ENCODE results near the gene CYSRT1.
A peak's percentile ranks its signal among the peaks of the same experiment; 100 is the strongest.

Gene CYSRT1

GRCh38 chr9:137227054-137227852 is 2.3 kb downstream of the CYSRT1 start, which contains the start of gene RNF224:
Gene RNF224, plus strand, starts transcription at chr9:137227502. Its CDS starts 834 bp downstream, at chr9:137228336.
- DNase-seq = peak; percentile 70 to 85 (median 79)

GRCh38 chr9:137227853-137228505 is 3.0 kb downstream of the CYSRT1 start:
- no peak for DNase-seq

DNA sequence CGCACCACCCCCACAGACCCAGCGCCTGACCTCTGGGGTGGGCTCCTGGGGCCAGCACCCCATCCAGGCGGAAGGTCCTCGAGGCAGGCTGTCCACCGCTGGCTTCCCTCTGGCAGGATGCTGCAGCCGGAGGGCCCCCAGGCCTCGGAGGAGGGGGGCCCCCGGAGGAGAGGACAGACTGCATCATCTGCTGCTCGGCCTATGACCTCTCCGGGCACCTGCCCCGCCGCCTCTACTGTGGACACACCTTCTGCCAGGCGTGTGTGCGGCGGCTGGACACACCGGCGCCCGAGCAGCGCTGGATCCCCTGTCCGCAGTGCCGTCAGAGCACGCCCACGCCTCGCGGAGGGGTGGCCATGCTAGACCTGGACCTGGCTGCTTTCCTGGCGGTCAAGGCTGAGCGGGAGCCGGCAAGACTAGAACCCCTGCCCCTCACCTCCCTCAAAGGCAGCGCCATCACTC is 3.6 kb downstream of the CYSRT1 start:
- DNase-seq = no peak

GRCh38 chr9:137228968-137229896 is 4.3 kb downstream of the CYSRT1 start:
- DNase-seq = no peak

DNA sequence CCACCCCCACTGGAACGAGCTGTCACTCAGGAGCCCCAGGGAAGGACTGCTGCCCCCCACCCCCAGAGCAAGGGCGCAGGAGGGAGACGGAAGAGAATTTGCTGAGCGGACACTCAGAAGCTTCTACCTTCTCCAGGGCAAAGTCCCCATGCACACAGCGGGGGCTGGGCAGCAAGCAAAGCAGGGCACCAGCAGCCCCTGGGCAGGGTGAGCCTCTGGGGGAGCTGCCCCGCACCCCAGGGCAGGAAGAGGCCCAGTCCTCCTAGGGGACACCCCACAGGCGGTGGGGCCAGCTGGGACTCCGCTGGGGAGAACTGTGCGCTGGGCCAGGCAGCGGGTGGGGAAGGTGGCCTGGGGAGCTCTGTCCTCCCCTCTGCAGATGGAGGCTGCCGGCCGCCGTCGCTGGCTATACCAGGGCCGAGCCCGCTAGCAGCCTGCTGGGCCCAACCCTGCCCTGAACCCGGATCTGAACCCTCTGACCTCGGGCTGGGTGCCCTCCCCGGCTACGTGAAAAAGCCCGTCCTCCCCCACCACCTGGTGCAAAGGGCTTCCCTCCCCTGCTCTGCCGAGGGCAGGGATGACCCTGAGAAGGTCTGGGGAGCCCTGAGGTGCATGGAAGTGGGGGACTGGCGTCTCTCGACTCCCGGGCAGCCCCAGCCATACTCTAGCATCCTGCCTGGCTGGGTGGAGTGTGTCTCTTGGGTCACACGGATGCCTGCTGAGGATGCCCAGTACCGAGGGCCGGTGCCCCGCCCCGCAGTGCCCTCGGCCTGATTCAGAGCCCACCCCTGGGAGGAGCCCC is 5.1 kb downstream of the CYSRT1 start:
- DNase-seq = no peak

- no peak for DNase-seq
These were observed 5.9 kb downstream of the CYSRT1 start, which contains the start of gene SLC34A3 for GRCh38 chr9:137230705-137231371. Gene SLC34A3, plus strand, starts transcription at chr9:137230901. Its CDS starts 802 bp downstream, at chr9:137231703.

DNA sequence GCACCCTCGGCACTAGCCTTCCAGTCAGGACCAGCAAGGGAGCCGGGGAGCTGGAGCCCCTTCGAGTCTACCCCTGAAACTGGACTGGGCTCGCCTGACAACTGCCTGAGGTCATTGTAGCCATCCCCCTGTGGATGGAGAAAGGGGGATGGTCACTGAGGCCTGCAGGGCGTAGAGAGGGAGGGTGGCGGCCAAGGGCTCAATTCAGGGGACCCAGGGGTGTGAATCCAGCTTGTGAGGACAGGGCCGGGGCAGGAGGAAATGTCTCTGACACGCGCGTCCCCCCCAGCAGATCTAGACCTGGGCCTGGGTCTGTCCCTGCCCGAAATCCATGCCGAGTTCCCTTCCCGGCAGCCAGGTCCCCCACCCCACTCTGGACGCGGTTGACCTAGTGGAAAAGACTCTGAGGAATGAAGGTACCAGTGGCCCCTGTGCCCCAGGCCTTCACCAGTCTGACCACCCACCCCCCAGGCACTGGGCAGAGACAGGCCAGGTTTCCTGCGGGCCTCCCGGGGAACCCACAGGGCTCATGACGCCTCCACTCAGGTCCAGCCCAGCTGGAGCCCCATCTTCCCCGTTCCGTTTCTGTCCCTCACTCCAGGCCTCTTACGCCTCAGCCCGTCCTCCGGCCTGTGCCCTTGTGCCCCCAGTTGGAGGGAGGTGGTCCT is 6.5 kb downstream of the CYSRT1 start:
- no peak for DNase-seq

- no peak for DNase-seq
These were observed 7.1 kb downstream of the CYSRT1 start for GRCh38 chr9:137232101-137232500.

DNA sequence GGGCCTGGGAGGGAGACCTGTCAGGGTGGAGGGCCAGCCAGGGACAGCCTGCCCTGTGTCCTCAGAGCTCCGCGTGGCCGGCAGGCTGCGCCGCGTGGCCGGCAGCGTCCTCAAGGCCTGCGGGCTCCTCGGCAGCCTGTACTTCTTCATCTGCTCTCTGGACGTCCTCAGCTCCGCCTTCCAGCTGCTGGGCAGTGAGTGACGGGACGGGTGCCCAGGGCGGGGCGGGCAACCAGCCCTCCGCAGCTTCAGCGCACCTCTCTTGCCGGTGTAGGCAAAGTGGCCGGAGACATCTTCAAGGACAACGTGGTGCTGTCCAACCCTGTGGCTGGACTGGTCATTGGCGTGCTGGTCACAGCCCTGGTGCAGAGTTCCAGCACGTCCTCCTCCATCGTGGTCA is 7.5 kb downstream of the CYSRT1 start:
- no peak for DNase-seq

DNA sequence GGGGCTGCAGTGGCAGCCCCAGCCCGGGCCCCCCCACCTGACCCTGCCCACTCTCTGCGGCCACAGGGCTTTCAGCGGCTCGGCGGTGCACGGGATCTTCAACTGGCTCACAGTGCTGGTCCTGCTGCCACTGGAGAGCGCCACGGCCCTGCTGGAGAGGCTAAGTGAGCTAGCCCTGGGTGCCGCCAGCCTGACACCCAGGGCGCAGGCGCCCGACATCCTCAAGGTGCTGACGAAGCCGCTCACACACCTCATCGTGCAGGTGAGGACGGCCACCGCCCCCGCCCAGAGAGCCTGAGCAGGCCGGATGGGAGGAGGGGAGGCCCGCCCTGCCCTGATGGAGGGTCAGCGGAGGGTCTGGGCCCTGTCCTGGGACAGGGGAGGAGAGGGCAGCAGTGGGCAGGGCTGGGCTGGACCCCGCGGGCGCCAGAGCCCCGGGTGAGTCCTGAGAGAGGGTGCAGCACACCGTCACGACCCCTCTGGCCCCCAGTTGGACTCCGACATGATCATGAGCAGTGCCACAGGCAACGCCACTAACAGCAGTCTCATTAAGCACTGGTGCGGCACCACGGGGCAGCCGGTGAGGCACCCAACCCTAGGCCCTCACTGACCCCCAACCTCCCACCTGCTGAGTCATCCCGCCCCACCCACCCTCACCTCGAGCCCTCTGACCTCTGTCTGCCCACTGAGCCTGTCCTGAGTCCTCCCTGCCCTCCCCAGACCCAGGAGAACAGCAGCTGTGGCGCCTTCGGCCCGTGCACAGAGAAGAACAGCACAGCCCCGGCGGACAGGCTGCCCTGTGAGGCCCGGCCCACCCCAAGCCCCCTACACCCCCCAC is 8.4 kb downstream of the CYSRT1 start:
- no peak for DNase-seq

DNA sequence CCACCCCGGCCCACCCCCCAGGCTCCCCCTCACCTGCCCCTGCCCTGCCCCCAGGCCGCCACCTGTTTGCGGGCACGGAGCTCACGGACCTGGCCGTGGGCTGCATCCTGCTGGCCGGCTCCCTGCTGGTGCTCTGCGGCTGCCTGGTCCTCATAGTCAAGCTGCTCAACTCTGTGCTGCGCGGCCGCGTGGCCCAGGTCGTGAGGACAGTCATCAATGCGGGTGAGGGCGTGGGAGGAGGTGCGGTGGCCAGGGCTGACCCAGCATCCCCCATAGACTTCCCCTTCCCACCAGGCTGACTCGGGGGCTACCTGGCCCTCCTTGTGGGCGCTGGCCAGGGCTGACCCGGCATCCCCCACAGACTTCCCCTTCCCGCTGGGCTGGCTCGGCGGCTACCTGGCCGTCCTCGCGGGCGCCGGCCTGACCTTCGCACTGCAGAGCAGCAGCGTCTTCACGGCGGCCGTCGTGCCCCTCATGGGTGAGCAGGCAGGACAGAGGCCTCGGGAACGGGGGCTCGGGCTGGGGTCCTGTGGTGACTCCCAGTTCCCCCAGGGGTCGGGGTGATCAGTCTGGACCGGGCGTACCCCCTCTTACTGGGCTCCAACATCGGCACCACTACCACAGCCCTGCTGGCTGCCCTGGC is 9.2 kb downstream of the CYSRT1 start:
- DNase-seq = no peak

GRCh38 chr9:137234758-137235423 is 9.9 kb downstream of the CYSRT1 start:
- no peak for DNase-seq

DNA sequence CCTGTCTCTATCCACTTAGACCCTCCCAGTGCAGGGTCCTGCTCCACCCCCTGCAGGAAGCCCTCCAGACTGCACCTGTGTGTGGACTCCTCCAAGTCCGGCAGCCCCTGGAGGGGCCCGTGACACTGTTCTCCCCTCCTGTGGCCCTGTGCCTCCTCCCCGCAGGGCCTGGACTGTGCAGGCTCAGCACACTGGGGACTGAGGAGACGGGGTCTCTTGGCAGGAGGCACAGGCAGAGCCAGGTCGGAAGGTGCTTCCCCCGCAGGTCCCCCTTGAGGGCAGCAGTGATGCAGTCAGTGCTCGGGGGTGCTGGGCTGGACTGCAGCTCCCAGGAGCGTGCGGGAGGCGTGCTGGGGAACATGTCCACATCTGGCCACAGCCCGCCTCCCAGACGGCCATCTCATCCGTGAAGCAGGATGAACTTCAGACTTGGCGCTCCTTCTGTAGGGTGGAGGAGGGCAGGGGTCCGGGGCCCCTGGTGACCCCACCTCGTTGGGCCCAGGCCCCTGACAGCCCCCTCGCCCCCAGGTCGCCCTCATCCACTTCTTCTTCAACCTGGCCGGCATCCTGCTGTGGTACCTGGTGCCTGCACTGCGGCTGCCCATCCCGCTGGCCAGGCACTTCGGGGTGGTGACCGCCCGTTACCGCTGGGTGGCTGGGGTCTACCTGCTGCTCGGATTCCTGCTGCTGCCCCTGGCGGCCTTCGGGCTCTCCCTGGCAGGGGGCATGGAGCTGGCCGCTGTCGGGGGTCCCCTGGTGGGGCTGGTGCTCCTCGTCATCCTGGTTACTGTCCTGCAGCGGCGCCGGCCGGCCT is 10.7 kb downstream of the CYSRT1 start:
- DNase-seq = no peak

GRCh38 chr9:137236238-137236935 is 11.4 kb downstream of the CYSRT1 start:
- peak; percentile 86 to 94 (median 89) for DNase-seq

GRCh38 chr9:137236936-137237421 is 12.0 kb downstream of the CYSRT1 start:
- no peak for DNase-seq

GRCh38 chr9:137237759-137238726 is 13.1 kb downstream of the CYSRT1 start:
- no peak for DNase-seq

Data from suppressor macrophage treated with lipopolysaccharide for 1 hour (primary cell).